H1 (cell line): ENCODE measurements around the gene FCRLA.

ENCODE experiments used
- CHD2 ChIP-seq: IDR thresholded peaks from 2 replicates; pipeline ENCODE4 v1.6.1; 2012; ENCODE audit warnings: low read length, improper control_type of control experiment
- EZH2 ChIP-seq: fragments of 200-600 bp; sonication (generic); IDR thresholded peaks from 2 replicates; pipeline ENCODE4 v1.7.1; 2012; ENCODE audit warnings: low read depth, mild to moderate bottlenecking, moderate library complexity, low read length, inconsistent platforms; ENCODE audit not compliant: severe bottlenecking
- POU5F1 ChIP-seq: IDR thresholded peaks from 2 replicates; pipeline ENCODE4 v1.6.1; 2011; ENCODE audit warnings: low read depth, mild to moderate bottlenecking, low read length, moderate library complexity
- SIN3A ChIP-seq, 2 experiments: IDR thresholded peaks in 1 of 2; conservative IDR thresholded peaks in 1 of 2; 2 replicates each; pipeline ENCODE4 v1.6.1; 2011 to 2012; ENCODE audit warnings: low read length in 2 of 2, improper control_type of control experiment in 1 of 2, low read depth in 1 of 2, mild to moderate bottlenecking in 1 of 2
- SIRT6 ChIP-seq: IDR thresholded peaks from one replicate; pipeline ENCODE4 v1.7.1; 2012; ENCODE audit warnings: low read length, inconsistent platforms
- TF ChIP-seq, protein P1 (sequence below), 3 experiments: IDR thresholded peaks; 1 replicate in 2 of 3; 2 replicates in 1 of 3; pipeline versions ENCODE4 v1.5.1 to v1.6.1; 2011; ENCODE audit warnings: low read length in 3 of 3, mild to moderate bottlenecking in 3 of 3, inconsistent platforms in 2 of 3, low read depth in 1 of 3, moderate library complexity in 1 of 3; ENCODE audit not compliant: insufficient read depth in 1 of 3; ENCODE audit errors: control extremely low read depth in 1 of 3
- TF ChIP-seq, protein P2 (sequence below): IDR thresholded peaks from 2 replicates; pipeline ENCODE4 v1.6.1; 2011; ENCODE audit warnings: low read length, improper control_type of control experiment
- TF ChIP-seq, protein P3 (sequence below): IDR thresholded peaks from 2 replicates; pipeline ENCODE4 v1.6.1; 2012; ENCODE audit warnings: low read length, inconsistent platforms

DNA sequence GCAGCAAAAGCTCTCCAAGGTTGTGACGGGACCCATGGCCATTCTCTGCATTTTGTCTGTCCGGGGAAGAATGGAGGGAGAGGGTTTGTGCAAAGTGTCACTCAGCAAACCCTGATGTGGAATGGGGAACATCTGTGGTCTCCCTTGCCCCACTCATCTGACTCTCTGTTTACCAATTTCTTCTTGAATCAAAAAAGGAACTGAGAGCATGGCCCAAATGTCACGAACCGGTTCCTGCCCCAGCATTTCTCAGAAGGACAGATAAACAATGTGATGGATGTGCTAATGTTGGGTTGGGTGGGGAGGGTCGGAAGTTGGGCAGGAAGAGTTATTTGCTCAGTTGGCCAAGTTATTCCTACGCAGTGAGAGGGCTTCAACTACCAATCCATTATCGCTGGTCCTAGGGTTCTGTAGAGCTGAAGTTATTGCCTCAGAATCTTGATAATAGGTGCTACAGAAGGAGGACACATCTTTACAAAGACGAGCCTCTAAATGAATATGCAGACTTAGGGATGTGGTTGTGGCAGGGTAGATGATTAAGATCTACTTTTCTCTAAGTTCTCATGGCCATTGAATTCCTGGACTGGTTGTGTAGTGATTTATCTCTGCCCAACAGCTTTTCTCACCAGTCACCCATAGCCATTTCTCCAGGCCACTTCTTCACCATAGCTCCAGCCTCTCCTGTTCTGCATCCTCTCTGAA lies 33.0 kb downstream of the FCRLA start:
- TF ChIP-seq, protein P1, sequence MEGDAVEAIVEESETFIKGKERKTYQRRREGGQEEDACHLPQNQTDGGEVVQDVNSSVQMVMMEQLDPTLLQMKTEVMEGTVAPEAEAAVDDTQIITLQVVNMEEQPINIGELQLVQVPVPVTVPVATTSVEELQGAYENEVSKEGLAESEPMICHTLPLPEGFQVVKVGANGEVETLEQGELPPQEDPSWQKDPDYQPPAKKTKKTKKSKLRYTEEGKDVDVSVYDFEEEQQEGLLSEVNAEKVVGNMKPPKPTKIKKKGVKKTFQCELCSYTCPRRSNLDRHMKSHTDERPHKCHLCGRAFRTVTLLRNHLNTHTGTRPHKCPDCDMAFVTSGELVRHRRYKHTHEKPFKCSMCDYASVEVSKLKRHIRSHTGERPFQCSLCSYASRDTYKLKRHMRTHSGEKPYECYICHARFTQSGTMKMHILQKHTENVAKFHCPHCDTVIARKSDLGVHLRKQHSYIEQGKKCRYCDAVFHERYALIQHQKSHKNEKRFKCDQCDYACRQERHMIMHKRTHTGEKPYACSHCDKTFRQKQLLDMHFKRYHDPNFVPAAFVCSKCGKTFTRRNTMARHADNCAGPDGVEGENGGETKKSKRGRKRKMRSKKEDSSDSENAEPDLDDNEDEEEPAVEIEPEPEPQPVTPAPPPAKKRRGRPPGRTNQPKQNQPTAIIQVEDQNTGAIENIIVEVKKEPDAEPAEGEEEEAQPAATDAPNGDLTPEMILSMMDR (IDR thresholded peaks at IDR 0.05; ENCODE audit: control extremely low read depth in 1 of 3, insufficient read depth in 1 of 3, low read depth in 1 of 3, low read length in 3 of 3) = no peak
- TF ChIP-seq CHD2 = no peak
- TF ChIP-seq POU5F1 = no peak
- TF ChIP-seq EZH2 = no peak
- TF ChIP-seq, protein P2, sequence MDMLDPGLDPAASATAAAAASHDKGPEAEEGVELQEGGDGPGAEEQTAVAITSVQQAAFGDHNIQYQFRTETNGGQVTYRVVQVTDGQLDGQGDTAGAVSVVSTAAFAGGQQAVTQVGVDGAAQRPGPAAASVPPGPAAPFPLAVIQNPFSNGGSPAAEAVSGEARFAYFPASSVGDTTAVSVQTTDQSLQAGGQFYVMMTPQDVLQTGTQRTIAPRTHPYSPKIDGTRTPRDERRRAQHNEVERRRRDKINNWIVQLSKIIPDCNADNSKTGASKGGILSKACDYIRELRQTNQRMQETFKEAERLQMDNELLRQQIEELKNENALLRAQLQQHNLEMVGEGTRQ = no peak
- no peak for TF ChIP-seq SIN3A (conservative IDR thresholded peaks at IDR 0.05 in 1 of 2, IDR thresholded peaks at IDR 0.05 in 1 of 2; ENCODE audit: low read depth in 1 of 2, low read length in 2 of 2)
- TF ChIP-seq, protein P3, sequence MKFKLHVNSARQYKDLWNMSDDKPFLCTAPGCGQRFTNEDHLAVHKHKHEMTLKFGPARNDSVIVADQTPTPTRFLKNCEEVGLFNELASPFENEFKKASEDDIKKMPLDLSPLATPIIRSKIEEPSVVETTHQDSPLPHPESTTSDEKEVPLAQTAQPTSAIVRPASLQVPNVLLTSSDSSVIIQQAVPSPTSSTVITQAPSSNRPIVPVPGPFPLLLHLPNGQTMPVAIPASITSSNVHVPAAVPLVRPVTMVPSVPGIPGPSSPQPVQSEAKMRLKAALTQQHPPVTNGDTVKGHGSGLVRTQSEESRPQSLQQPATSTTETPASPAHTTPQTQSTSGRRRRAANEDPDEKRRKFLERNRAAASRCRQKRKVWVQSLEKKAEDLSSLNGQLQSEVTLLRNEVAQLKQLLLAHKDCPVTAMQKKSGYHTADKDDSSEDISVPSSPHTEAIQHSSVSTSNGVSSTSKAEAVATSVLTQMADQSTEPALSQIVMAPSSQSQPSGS = no peak
- no peak for TF ChIP-seq SIRT6
